PC-3 (cell line): ENCODE data around the gene SIDT2.

Experiments used
- EZH2 ChIP-seq: fragments of 300-600 bp; sonication (generic); IDR thresholded peaks from one replicate; pipeline ENCODE4 v1.6.1; 2017; ENCODE audit warnings: antibody characterized with exemption, mild to moderate bottlenecking, low read length; ENCODE audit not compliant: unreplicated experiment
- EZH2phosphoT487 ChIP-seq: fragments of 300-600 bp; sonication (generic); IDR thresholded peaks from 2 replicates; pipeline ENCODE4 v1.6.1; 2018; ENCODE audit warnings: mild to moderate bottlenecking, antibody characterized with exemption, low read length, borderline replicate concordance
- TF ChIP-seq, protein P1 (sequence below): fragments of 300-600 bp; sonication (generic); conservative IDR thresholded peaks from 2 replicates; pipeline ENCODE4 v1.5.1; 2017; ENCODE audit warnings: antibody characterized with exemption, low read depth, mild to moderate bottlenecking, low read length

DNA sequence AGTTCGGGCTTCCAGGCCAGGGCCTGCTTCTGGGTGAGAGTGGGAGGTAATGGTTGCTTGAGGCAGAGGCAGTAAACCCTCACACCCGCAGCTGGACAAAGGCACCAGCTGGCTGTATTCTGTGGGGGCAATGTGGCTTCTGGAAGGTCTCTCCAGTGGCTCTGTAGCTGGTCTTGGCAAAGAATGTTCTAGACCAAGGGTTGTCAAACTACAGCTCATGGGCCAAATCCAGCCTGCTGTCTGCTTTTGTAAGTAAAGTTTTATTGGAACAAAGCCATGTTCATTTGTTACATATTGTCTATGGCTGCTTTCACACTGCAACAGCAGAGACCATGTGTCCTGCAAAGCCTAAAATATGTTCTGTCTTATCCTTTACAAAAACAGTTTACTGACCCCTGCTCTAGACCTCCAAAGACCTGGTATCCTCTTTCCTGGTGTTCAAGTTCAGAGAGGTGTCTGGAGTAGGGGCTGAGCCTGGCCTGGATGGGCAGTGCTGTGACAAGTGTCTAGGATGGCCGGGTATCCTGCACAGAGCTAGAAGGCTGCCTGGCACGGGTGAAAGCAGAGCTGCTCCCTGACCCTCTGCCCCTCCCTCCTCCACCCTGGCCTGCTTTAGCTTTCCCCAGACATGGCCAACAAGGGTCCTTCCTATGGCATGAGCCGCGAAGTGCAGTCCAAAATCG is 24.0 kb downstream of the SIDT2 start:
- TF ChIP-seq, protein P1, sequence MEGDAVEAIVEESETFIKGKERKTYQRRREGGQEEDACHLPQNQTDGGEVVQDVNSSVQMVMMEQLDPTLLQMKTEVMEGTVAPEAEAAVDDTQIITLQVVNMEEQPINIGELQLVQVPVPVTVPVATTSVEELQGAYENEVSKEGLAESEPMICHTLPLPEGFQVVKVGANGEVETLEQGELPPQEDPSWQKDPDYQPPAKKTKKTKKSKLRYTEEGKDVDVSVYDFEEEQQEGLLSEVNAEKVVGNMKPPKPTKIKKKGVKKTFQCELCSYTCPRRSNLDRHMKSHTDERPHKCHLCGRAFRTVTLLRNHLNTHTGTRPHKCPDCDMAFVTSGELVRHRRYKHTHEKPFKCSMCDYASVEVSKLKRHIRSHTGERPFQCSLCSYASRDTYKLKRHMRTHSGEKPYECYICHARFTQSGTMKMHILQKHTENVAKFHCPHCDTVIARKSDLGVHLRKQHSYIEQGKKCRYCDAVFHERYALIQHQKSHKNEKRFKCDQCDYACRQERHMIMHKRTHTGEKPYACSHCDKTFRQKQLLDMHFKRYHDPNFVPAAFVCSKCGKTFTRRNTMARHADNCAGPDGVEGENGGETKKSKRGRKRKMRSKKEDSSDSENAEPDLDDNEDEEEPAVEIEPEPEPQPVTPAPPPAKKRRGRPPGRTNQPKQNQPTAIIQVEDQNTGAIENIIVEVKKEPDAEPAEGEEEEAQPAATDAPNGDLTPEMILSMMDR: no peak
- TF ChIP-seq EZH2 (no peak), EZH2phosphoT487 (no peak)
